NCI-H524 (cell line): Measurements from ENCODE around the gene RCOR3.

Experiments used
- DNase-seq, 2 experiments: peaks; one replicate each; lab custom pipeline; 2025; lab: John Stamatoyannopoulos, UW

RCOR3 gene

GRCh38 chr1:211324992-211325775, 66.0 kb downstream of the RCOR3 start:
- no peak for DNase-seq

- DNase-seq = no peak
Observed at GRCh38 chr1:211326140-211326527, 67.0 kb downstream of the RCOR3 start.

GRCh38 chr1:211326528-211327345, 67.6 kb downstream of the RCOR3 start, which contains the start of gene TRAF5:
TRAF5 (plus strand) TSS chr1:211326833; CDS start chr1:211353240, 26,407 bp downstream.
- DNase-seq = peak in 1 of 2 experiments; percentile 21

- DNase-seq = peak in 1 of 2 experiments; percentile 26
Observed at GRCh38 chr1:211327346-211327921, 68.3 kb downstream of the RCOR3 start.

GRCh38 chr1:211328084-211328694, 69.0 kb downstream of the RCOR3 start:
- no peak for DNase-seq

GRCh38 chr1:211328866-211329475, 69.8 kb downstream of the RCOR3 start:
- no peak for DNase-seq

- DNase-seq = no peak
Observed at GRCh38 chr1:211329764-211330201, 70.6 kb downstream of the RCOR3 start.

GRCh38 chr1:211330282-211330936, 71.2 kb downstream of the RCOR3 start:
- DNase-seq = no peak

GRCh38 chr1:211331011-211331709, 72.0 kb downstream of the RCOR3 start:
- DNase-seq = no peak

- DNase-seq = no peak
Observed at GRCh38 chr1:211332036-211332616, 73.0 kb downstream of the RCOR3 start.

GRCh38 chr1:211332830-211333229, 73.7 kb downstream of the RCOR3 start:
- DNase-seq = no peak

- no peak for DNase-seq
Observed at GRCh38 chr1:211333906-211334305, 74.7 kb downstream of the RCOR3 start.

- no peak for DNase-seq
Observed at GRCh38 chr1:211334986-211335385, 75.8 kb downstream of the RCOR3 start.

GRCh38 chr1:211335522-211336157, 76.5 kb downstream of the RCOR3 start:
- no peak for DNase-seq

- no peak for DNase-seq
Observed at GRCh38 chr1:211336161-211336560, 77.0 kb downstream of the RCOR3 start.

GRCh38 chr1:211336775-211337174, 77.6 kb downstream of the RCOR3 start:
- DNase-seq = no peak

GRCh38 chr1:211337430-211338223, 78.5 kb downstream of the RCOR3 start:
- no peak for DNase-seq

GRCh38 chr1:211338224-211338620, 79.1 kb downstream of the RCOR3 start:
- no peak for DNase-seq

GRCh38 chr1:211339631-211340041, 80.5 kb downstream of the RCOR3 start:
- no peak for DNase-seq
